GM20000 (cell line): ENCODE results near the gene FRMD4A.

Source experiments
- DNase-seq: peaks from one replicate; pipeline ENCODE4 v3.0.0; 2012; ENCODE audit warnings: low spot score
- CTCF ChIP-seq: IDR thresholded peaks from 2 replicates; pipeline ENCODE4 v1.5.1; 2012; ENCODE audit warnings: mild to moderate bottlenecking, control low read depth; ENCODE audit errors: extremely low read depth, missing control alignments

The FRMD4A gene

GRCh38 chr10:14294347-14295059 is 36.2 kb downstream of the FRMD4A start:
- no peak for DNase-seq
- TF ChIP-seq CTCF: no peak

- DNase-seq: no peak
- no peak for TF ChIP-seq CTCF
These were observed 37.2 kb downstream of the FRMD4A start for GRCh38 chr10:14293526-14293925.

GRCh38 chr10:14291296-14291695 is 39.4 kb downstream of the FRMD4A start:
- TF ChIP-seq CTCF: no peak
- no peak for DNase-seq

GRCh38 chr10:14285941-14286560 is 44.7 kb downstream of the FRMD4A start:
- TF ChIP-seq CTCF: no peak
- DNase-seq: no peak

- TF ChIP-seq CTCF: no peak
- DNase-seq: no peak
These were observed 48.4 kb downstream of the FRMD4A start for GRCh38 chr10:14282276-14282675.

GRCh38 chr10:14278533-14278932 is 52.2 kb downstream of the FRMD4A start:
- no peak for DNase-seq
- no peak for TF ChIP-seq CTCF

GRCh38 chr10:14276210-14276609 is 54.5 kb downstream of the FRMD4A start:
- no peak for TF ChIP-seq CTCF
- DNase-seq: no peak
